Neural progenitor cell (in vitro differentiated cells): ENCODE measurements around the gene GLT6D1.

Experiments used
- EZH2 ChIP-seq: fragments of 200-600 bp; sonication (generic); IDR thresholded peaks from 2 replicates; pipeline ENCODE4 v1.6.1; 2017; ENCODE audit warnings: antibody characterized with exemption, mild to moderate bottlenecking, moderate library complexity
- EZH2phosphoT487 ChIP-seq: fragments of 200-600 bp; sonication (generic); IDR thresholded peaks from 2 replicates; pipeline ENCODE4 v1.6.1; 2017; ENCODE audit warnings: antibody characterized with exemption
- TF ChIP-seq, protein P1 (sequence below): fragments of 200-600 bp; sonication (generic); IDR thresholded peaks from 2 replicates; pipeline ENCODE4 v1.5.1; 2017; ENCODE audit warnings: antibody characterized with exemption, mild to moderate bottlenecking

- TF ChIP-seq, protein P1, sequence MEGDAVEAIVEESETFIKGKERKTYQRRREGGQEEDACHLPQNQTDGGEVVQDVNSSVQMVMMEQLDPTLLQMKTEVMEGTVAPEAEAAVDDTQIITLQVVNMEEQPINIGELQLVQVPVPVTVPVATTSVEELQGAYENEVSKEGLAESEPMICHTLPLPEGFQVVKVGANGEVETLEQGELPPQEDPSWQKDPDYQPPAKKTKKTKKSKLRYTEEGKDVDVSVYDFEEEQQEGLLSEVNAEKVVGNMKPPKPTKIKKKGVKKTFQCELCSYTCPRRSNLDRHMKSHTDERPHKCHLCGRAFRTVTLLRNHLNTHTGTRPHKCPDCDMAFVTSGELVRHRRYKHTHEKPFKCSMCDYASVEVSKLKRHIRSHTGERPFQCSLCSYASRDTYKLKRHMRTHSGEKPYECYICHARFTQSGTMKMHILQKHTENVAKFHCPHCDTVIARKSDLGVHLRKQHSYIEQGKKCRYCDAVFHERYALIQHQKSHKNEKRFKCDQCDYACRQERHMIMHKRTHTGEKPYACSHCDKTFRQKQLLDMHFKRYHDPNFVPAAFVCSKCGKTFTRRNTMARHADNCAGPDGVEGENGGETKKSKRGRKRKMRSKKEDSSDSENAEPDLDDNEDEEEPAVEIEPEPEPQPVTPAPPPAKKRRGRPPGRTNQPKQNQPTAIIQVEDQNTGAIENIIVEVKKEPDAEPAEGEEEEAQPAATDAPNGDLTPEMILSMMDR: no peak
- TF ChIP-seq EZH2 (no peak), EZH2phosphoT487 (no peak)
Observed at GRCh38 chr9:135613946-135614805, 25.2 kb downstream of the GLT6D1 start.
